Breast epithelium (tissue), 4 donors: ENCODE data around the gene KCNJ1. TPM values are rescaled to one million over a fixed set of nuclear protein-coding genes. Genes with fewer than 3 reads are reported as not detected.
A peak's percentile ranks its signal among the peaks of the same experiment; 100 is the strongest.

Source experiments
- DNase-seq, 2 donors: peaks; one replicate each; pipeline ENCODE4 v3.0.0-alpha.2; 2019; ENCODE audit warnings: low spot score in 2 of 2
- H3K27ac ChIP-seq, 2 donors: fragments of 200-600 bp; sonication (generic) in 1 of 2; one replicate each; pipeline ENCODE4 v1.5.1; 2016 to 2019; ENCODE audit warnings: mild to moderate bottlenecking in 1 of 2
- H3K27me3 ChIP-seq, 2 donors: fragments of 200-600 bp; sonication (generic) in 1 of 2; one replicate each; pipeline versions ENCODE4 v1.5.1 to v1.6.0; 2017 to 2019; ENCODE audit warnings: control low read depth in 1 of 2, mild to moderate bottlenecking in 1 of 2
- H3K36me3 ChIP-seq: fragments of 200-600 bp; one replicate; pipeline ENCODE4 v1.5.1; 2019
- H3K4me1 ChIP-seq, 2 donors: fragments of 200-600 bp; sonication (generic); one replicate each; pipeline ENCODE4 v1.5.1; 2016 to 2019; ENCODE audit warnings: control low read depth in 1 of 2
- H3K4me3 ChIP-seq, 3 donors: fragments of 200-600 bp; sonication (generic); 1 replicate in 2 of 3; 2 replicates in 1 of 3; pipeline ENCODE4 v1.5.1; 2016 to 2019; ENCODE audit warnings: mild to moderate bottlenecking in 3 of 3, moderate library complexity in 2 of 3
- H3K9me3 ChIP-seq, 2 donors: fragments of 200-600 bp; sonication (generic) in 1 of 2; one replicate each; pipeline ENCODE4 v1.5.1; 2016 to 2019; ENCODE audit warnings: control low read depth in 1 of 2
- CTCF ChIP-seq, 3 donors: fragments of 450-650 bp; IDR thresholded peaks; one replicate each; pipeline ENCODE4 v1.5.1; 2016 to 2017; ENCODE audit warnings: antibody characterized with exemption in 3 of 3, mild to moderate bottlenecking in 3 of 3, moderate library complexity in 3 of 3
- POLR2A ChIP-seq: fragments of 450-650 bp; IDR thresholded peaks from one replicate; pipeline ENCODE4 v1.6.1; 2016; ENCODE audit warnings: antibody characterized with exemption, mild to moderate bottlenecking, moderate library complexity
- POLR2AphosphoS5 ChIP-seq, 3 donors: sonication (generic); formaldehyde crosslinking; IDR thresholded peaks; one replicate each; pipeline ENCODE4 v1.6.1; 2017; ENCODE audit warnings: antibody characterized with exemption in 3 of 3
- intact Hi-C: fragments of 100-400 bp; cut with DNase I; formaldehyde crosslinking; loops from one replicate; pipeline ENCODE4 v1.15.1; 2023; ENCODE audit warnings: low total_unique reads
- total RNA-seq, 3 donors: library from RNA; depleted of rRNA; stranded (reverse); fragments of >200 nt; gene quantifications; one replicate each; pipeline ENCODE4 v1.1.0, GENCODE V29; 2016

Gene KCNJ1
- total RNA-seq, 3 donors from 2014 or later: 0.16 TPM; not detected in 2

- Histone ChIP-seq H3K4me3 (peak within 1 kb of the TSS; percentile 52 to 74 (median 53)), H3K27ac (peak within 1 kb of the TSS; percentile 42 to 62), H3K9me3 (no peaks in the 10 kb centered on the region), H3K4me1 (peaks cover 0 to 5% of the 10 kb centered on the region in 2 donors), H3K27me3 (peaks cover 0 to 27% of the 10 kb centered on the region in 2 donors), H3K36me3 (no peaks in the 10 kb centered on the region)
- TF ChIP-seq POLR2A (no peak), CTCF (IDR thresholded peaks at IDR 0.05) (peak in 1 of 3 donors; percentile 11), POLR2AphosphoS5 (IDR thresholded peaks at IDR 0.05) (no peak)
- intact Hi-C loops: no loop called here
- DNase-seq: no peak
Measured at GRCh38 chr11:128890543-128891368, 23.7 kb upstream of the KCNJ1 start, which contains the start of gene KCNJ5. Gene KCNJ5 (plus strand): TSS chr11:128891356. CDS start chr11:128911274, 19,918 bp downstream.

GRCh38 chr11:128890216-128890542 lies 23.1 kb upstream of the KCNJ1 start:
- no peak for DNase-seq
- intact Hi-C loops: no loop called here
- peak overlapping the region in 1 of 2 donors; percentile 1 for H3K27ac ChIP-seq
- H3K9me3 ChIP-seq: no peaks in the 10 kb centered on the region
- H3K36me3 ChIP-seq: no peaks in the 10 kb centered on the region
- H3K4me1 ChIP-seq: peaks cover 0 to 5% of the 10 kb centered on the region in 2 donors
- peaks cover 0 to 27% of the 10 kb centered on the region in 2 donors for H3K27me3 ChIP-seq
- H3K4me3 ChIP-seq: peak overlapping the region; percentile 52 to 74 (median 53)
- no peak for TF ChIP-seq POLR2AphosphoS5 (IDR thresholded peaks at IDR 0.05)
- no peak for TF ChIP-seq CTCF (IDR thresholded peaks at IDR 0.05)
- TF ChIP-seq POLR2A: no peak

- peaks cover 0 to 5% of the 10 kb centered on the region in 2 donors for H3K4me1 ChIP-seq
- TF ChIP-seq POLR2AphosphoS5 (IDR thresholded peaks at IDR 0.05) (no peak), POLR2A (no peak), CTCF (IDR thresholded peaks at IDR 0.05) (no peak)
- H3K27ac ChIP-seq: no peak overlapping the region
- H3K27me3 ChIP-seq: peaks cover 0 to 27% of the 10 kb centered on the region in 2 donors
- intact Hi-C loops: loop anchor here (2.0 to 5.0 kb wide), 2 partner anchors 31 to 1022 kb away; no protein-coding TSS in a partner anchor
- no peaks in the 10 kb centered on the region for H3K9me3 ChIP-seq
- H3K4me3 ChIP-seq: peak overlapping the region in 1 of 3 donors; percentile 74
- H3K36me3 ChIP-seq: no peaks in the 10 kb centered on the region
- DNase-seq: no peak
Measured at GRCh38 chr11:128889657-128890213, 22.6 kb upstream of the KCNJ1 start.

GRCh38 chr11:128888034-128888985 lies 21.2 kb upstream of the KCNJ1 start:
- no peak overlapping the region for H3K4me3 ChIP-seq
- no peaks in the 10 kb centered on the region for H3K9me3 ChIP-seq
- no peaks in the 10 kb centered on the region for H3K36me3 ChIP-seq
- peak in 1 of 3 donors; percentile 22 for TF ChIP-seq CTCF (IDR thresholded peaks at IDR 0.05)
- no peak for TF ChIP-seq POLR2AphosphoS5 (IDR thresholded peaks at IDR 0.05)
- H3K4me1 ChIP-seq: peaks cover 0 to 5% of the 10 kb centered on the region in 2 donors
- peaks cover 0 to 27% of the 10 kb centered on the region in 2 donors for H3K27me3 ChIP-seq
- DNase-seq: no peak
- intact Hi-C loops: loop anchor here (2.0 to 5.0 kb wide), 2 partner anchors 32 to 1021 kb away; no protein-coding TSS in a partner anchor
- no peak overlapping the region for H3K27ac ChIP-seq
